Cardiac muscle cell (in vitro differentiated cells and primary cell): ENCODE measurements around the gene NDUFA5. TPM values are rescaled to one million over a fixed set of nuclear protein-coding genes. Genes with fewer than 3 reads are reported as not detected.

Experiments
- DNase-seq, 2 donors: peaks; one replicate each; pipeline versions ENCODE4 v3.0.0 to v3.0.0-alpha.2; 2010 to 2017; ENCODE audit warnings: low read depth in 1 of 2, low spot score in 1 of 2
- H3K27ac ChIP-seq: fragments of 200-600 bp; sonication (generic); 2 replicates; pipeline ENCODE4 v1.5.1; 2016
- H3K27me3 ChIP-seq: fragments of 200-600 bp; sonication (generic); 2 replicates; pipeline ENCODE4 v1.6.0; 2016; ENCODE audit warnings: control low read depth
- H3K36me3 ChIP-seq: fragments of 200-600 bp; sonication (generic); 2 replicates; pipeline ENCODE4 v1.5.1; 2016; ENCODE audit warnings: control low read depth
- H3K4me1 ChIP-seq: fragments of 200-600 bp; sonication (generic); 2 replicates; pipeline ENCODE4 v1.8.1; 2017; ENCODE audit warnings: low read depth, mild to moderate bottlenecking, mixed run types
- H3K4me3 ChIP-seq: fragments of 200-600 bp; sonication (generic); 2 replicates; pipeline ENCODE4 v1.5.1; 2016; ENCODE audit warnings: mild to moderate bottlenecking
- H3K9me3 ChIP-seq: fragments of 200-600 bp; sonication (generic); 2 replicates; pipeline ENCODE4 v1.5.1; 2017; ENCODE audit warnings: low read depth, mild to moderate bottlenecking, control low read depth
- CTCF ChIP-seq: IDR thresholded peaks from 2 replicates; pipeline ENCODE4 v1.5.1; 2012; ENCODE audit warnings: low read depth, mild to moderate bottlenecking, low read length
- polyA plus RNA-seq: library from polyadenylated mRNA; unstranded; fragments of >200 nt; fragmentation: Nextera tagmentation; extraction: Ambion mirVana; gene quantifications from 2 replicates; pipeline ENCODE4 v1.2.1, GENCODE V29; 2016
- total RNA-seq: library from RNA; depleted of rRNA; stranded (reverse); fragments of >200 nt; gene quantifications from 2 replicates; pipeline ENCODE4 v1.2.3, GENCODE V29; 2016

Gene NDUFA5
- total and polyA plus RNA-seq, 2 experiments from 2014 or later = 64.0 to 217 TPM

GRCh38 chr7:123492485-123492884 lies 65.1 kb downstream of the NDUFA5 start:
- Histone ChIP-seq H3K4me3 (no peak overlapping the region), H3K9me3 (no peaks in the 10 kb centered on the region), H3K27me3 (no peaks in the 10 kb centered on the region), H3K36me3 (no peaks in the 10 kb centered on the region), H3K4me1 (peaks cover 6% of the 10 kb centered on the region), H3K27ac (no peak overlapping the region)
- TF ChIP-seq CTCF = no peak
- no peak for DNase-seq

Other genes starting within 250 kb of the NDUFA5 start
- 1.2 and 3.5 TPM in 2 replicates for gene IQUB, start 23.2 kb downstream of the NDUFA5 start, total RNA-seq
- 0.20 and 1.1 TPM in 2 replicates for gene IQUB, start 23.2 kb downstream of the NDUFA5 start, polyA plus RNA-seq
- not detected in 2 replicates for gene ASB15, start 44.0 kb upstream of the NDUFA5 start, total RNA-seq
- gene ASB15, start 44.0 kb upstream of the NDUFA5 start, polyA plus RNA-seq = not detected in 2 replicates
- 19.7 and 24.3 TPM in 2 replicates for gene LMOD2, start 98.0 kb upstream of the NDUFA5 start, total RNA-seq
- 13.6 and 19.8 TPM in 2 replicates for gene LMOD2, start 98.0 kb upstream of the NDUFA5 start, polyA plus RNA-seq
- gene WASL, start 191.2 kb upstream of the NDUFA5 start, total RNA-seq = 19.7 and 25.7 TPM in 2 replicates
- 36.8 and 45.4 TPM in 2 replicates for gene WASL, start 191.2 kb upstream of the NDUFA5 start, polyA plus RNA-seq